ENCODE results near the gene XRN1.
"Not testable (repeated sequence)": the region's sequence is repeated elsewhere in the genome, so short reads cannot be mapped to it uniquely, and the experiment has no call there.

XRN1 gene

DNA sequence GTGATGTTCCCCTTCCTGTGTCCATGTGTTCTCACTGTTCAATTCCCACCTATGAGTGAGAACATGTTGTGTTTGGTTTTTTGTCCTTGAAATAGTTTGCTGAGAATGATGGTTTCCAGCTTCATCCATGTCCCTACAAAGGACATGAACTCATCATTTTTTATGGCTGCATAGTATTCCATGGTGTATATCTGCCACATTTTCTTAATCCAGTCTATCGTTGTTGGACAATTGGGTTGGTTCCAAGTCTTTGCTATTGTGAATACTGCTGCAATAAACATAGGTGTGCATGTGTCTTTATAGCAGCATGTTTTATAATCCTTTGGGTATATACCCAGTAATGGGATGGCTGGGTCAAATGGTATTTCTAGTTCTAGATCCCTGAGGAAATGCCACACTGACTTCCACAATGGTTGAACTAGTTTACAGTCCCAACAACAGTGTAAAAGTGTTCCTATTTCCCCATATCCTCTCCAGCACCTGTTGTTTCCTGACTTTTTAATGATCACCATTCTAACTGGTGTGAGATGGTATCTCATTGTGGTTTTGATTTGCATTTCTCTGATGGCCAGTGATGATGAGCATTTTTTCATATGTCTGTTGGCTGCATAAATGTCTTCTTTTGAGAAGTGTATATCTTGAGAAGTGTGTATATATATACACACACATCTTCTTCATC, 123.4 kb downstream of the XRN1 start:
- H3K36me3 Mint-ChIP-seq (ENCODE audit: low read depth): peaks cover 65% of the 10 kb centered on the region
- H3K4me1 Mint-ChIP-seq (ENCODE audit: low read depth); H3K9me3 Mint-ChIP-seq; H3K27me3 Mint-ChIP-seq; H3K27ac Mint-ChIP-seq; H3K4me3 Mint-ChIP-seq: not testable (repeated sequence)

DNA sequence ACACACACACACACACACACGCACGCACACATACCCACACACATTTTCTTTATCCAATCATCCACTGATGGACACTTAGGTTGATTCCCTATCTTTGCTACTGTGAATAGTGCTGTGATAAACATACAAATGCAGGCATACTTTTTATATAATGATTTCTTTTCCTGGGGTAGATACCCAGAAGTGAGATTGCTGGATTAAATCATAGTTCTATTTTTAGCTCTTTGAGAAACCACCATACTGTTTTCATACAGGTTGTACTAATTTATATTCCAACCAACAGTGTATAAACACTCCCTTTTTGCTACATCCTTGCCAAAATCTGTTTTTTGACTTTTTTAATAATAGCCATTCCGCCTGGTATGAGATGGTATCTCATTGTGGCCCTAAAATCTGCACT, 127.9 kb downstream of the XRN1 start:
- Mint-ChIP-seq H3K27me3 (no peaks in the 10 kb centered on the region), H3K4me1 (ENCODE audit: low read depth) (peaks cover 7% of the 10 kb centered on the region), H3K36me3 (ENCODE audit: low read depth) (peaks cover 44% of the 10 kb centered on the region), H3K27ac (peak overlapping the region; percentile 22), H3K9me3 (no peaks in the 10 kb centered on the region), H3K4me3 (no peak overlapping the region)

DNA sequence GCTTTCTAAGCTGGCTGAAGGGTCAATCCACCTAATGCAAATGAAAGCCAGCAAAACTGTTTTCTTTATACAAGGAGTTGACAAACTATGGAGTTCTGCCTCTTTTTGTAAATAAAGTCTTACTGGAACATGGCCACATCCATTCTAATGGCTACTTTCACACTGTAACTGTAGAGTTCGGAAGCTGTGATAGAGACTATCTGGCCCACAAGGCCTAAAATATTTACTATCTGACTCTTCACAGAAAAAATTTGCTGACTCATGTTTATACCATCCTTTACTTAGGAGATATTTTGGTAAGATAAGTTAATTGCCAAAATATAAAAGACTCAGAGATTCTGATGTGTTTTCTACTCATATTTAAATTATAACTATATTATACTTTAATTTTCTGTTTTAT, 128.7 kb downstream of the XRN1 start:
- no peaks in the 10 kb centered on the region for H3K27me3 Mint-ChIP-seq
- no peak overlapping the region for H3K4me3 Mint-ChIP-seq
- H3K4me1 Mint-ChIP-seq (ENCODE audit: low read depth): peaks cover 7% of the 10 kb centered on the region
- H3K27ac Mint-ChIP-seq: no peak overlapping the region
- peaks cover 37% of the 10 kb centered on the region for H3K36me3 Mint-ChIP-seq (ENCODE audit: low read depth)
- no peaks in the 10 kb centered on the region for H3K9me3 Mint-ChIP-seq

DNA sequence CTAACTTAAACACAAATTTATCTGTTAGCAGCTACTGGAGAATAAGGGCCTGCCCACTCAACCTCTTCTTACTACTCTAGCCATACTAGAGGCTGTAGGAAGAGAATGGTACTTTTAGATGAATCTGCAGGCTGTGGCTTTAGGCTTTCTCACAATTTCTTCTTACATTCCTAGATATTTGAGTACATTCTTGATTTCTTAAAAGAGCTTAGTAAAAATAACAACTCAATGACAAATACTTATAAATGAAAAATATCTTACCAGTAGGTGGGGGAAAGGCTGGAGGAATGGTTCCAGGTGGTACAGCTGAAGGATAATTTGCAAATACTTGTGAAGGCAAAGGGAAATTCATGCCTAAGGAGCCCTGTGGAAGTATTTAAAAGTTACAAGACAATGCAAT, 129.5 kb downstream of the XRN1 start:
- H3K4me1 Mint-ChIP-seq (ENCODE audit: low read depth): peaks cover 7% of the 10 kb centered on the region
- no peaks in the 10 kb centered on the region for H3K9me3 Mint-ChIP-seq
- H3K27ac Mint-ChIP-seq: peak overlapping the region; percentile 63
- H3K36me3 Mint-ChIP-seq (ENCODE audit: low read depth): peaks cover 42% of the 10 kb centered on the region
- no peaks in the 10 kb centered on the region for H3K27me3 Mint-ChIP-seq
- H3K4me3 Mint-ChIP-seq: no peak overlapping the region

DNA sequence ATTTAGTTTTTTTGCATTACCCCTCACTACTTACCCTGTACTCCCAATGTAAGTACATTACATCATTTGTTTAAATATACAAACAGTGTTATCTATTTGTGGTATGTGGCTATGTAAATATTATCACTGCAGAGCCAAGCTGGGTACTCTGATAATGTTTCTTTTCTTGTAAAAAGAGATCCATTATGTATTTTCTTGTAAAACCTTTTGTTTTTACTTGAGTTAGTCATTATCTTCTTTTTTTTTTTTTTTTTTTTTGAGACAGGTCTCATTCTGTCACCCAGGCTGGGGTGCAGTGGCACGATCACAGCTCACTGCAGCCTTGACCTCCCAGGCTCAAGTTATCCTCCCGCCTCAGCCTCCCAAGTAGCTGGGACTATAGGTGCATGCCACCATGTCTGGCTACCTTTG, 131.9 kb downstream of the XRN1 start:
- not testable (repeated sequence) for H3K9me3 Mint-ChIP-seq; H3K4me3 Mint-ChIP-seq; H3K27me3 Mint-ChIP-seq; H3K4me1 Mint-ChIP-seq (ENCODE audit: low read depth); H3K27ac Mint-ChIP-seq
- peaks cover 52% of the 10 kb centered on the region for H3K36me3 Mint-ChIP-seq (ENCODE audit: low read depth)

DNA sequence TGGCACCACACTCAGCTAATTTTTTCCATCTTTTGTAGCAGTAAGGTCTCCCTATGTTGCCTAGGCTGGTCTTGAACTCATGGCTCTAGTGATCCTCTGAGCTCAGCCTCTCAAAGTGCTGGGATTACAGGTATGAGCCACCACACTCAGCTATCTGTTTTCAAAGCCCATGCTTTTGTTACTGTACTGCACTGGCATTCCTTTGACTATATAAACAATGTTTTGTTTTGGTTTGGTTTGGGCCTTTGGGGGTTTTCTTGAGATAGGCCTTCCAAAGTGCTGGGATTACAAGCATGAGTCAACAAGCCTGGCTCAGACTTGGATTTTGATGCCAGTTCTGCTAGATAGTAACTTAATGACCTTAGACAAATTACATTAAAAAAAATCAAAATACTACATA, 132.8 kb downstream of the XRN1 start:
- Mint-ChIP-seq H3K4me3 (no peak overlapping the region), H3K36me3 (ENCODE audit: low read depth) (peaks cover 47% of the 10 kb centered on the region), H3K9me3 (no peaks in the 10 kb centered on the region), H3K27me3 (no peaks in the 10 kb centered on the region), H3K4me1 (ENCODE audit: low read depth) (peaks cover under 1% of the 10 kb centered on the region), H3K27ac (no peak overlapping the region)

DNA sequence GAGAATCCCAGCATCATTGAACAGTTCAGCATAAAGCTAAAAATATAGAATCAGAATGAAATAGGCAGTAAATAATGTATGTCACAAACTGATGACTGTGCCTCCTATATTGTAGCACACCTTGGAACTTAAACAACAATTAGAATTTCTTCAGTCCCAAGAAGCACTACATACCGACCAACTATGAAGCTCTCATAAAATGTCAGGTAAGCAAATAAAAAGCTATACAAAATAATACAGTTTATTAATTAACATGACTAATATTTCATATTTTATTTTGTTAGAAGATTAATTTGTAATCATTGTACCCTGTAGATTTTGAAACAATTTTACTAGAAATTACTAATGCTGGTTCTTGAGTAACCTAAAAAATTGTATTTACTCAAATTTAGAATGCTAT, 137.4 kb downstream of the XRN1 start:
- no peak overlapping the region for H3K4me3 Mint-ChIP-seq
- H3K27me3 Mint-ChIP-seq: no peaks in the 10 kb centered on the region
- no peak overlapping the region for H3K27ac Mint-ChIP-seq
- peaks cover 60% of the 10 kb centered on the region for H3K36me3 Mint-ChIP-seq (ENCODE audit: low read depth)
- peaks cover 6% of the 10 kb centered on the region for H3K9me3 Mint-ChIP-seq
- no peaks in the 10 kb centered on the region for H3K4me1 Mint-ChIP-seq (ENCODE audit: low read depth)

DNA sequence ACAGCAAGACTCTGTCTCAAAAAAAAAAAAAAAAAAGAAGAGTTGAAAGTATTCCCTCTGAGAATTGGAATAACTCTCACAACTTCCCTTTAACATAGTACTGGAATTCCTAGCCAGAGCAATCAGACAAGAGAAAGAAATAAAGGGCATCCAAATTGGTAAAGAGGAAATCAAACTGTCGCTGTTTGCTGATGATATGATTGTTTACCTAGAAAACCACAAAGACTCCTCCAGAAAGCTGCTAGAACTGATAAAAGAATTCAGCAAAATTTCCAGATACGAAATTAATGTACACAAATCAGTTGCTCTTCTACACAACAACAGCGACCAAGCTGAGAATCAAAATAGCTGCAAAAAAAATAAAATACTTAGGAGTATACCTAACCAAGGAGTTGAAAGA, 145.0 kb downstream of the XRN1 start:
- not testable (repeated sequence) for H3K4me1 Mint-ChIP-seq (ENCODE audit: low read depth); H3K27me3 Mint-ChIP-seq; H3K4me3 Mint-ChIP-seq; H3K27ac Mint-ChIP-seq
- Mint-ChIP-seq H3K9me3 (peaks cover 37% of the 10 kb centered on the region), H3K36me3 (ENCODE audit: low read depth) (peaks cover 74% of the 10 kb centered on the region)

DNA sequence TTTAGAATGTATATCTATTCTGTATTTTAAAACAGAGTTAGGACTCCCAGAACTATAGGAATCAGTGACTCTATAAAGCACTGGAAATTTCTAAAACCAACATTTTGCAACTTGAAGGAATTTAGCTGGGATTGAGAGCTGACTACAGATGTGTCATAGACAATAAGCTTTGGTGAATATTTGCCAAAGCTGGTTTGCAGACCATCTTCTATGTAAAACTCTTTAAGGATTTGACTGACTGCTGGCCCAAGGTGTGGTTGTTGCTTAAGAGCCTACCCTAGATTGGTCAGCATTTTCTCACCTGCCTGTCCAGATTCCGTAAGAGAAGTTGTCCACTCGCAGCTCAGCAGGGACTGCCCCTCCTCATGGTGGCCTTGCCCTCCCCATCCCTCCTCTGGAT, 149.2 kb downstream of the XRN1 start:
- H3K36me3 Mint-ChIP-seq (ENCODE audit: low read depth): peaks cover 39% of the 10 kb centered on the region
- H3K4me3 Mint-ChIP-seq: no peak overlapping the region
- H3K4me1 Mint-ChIP-seq (ENCODE audit: low read depth): no peaks in the 10 kb centered on the region
- H3K27ac Mint-ChIP-seq: no peak overlapping the region
- no peaks in the 10 kb centered on the region for H3K27me3 Mint-ChIP-seq
- peaks cover 17% of the 10 kb centered on the region for H3K9me3 Mint-ChIP-seq

DNA sequence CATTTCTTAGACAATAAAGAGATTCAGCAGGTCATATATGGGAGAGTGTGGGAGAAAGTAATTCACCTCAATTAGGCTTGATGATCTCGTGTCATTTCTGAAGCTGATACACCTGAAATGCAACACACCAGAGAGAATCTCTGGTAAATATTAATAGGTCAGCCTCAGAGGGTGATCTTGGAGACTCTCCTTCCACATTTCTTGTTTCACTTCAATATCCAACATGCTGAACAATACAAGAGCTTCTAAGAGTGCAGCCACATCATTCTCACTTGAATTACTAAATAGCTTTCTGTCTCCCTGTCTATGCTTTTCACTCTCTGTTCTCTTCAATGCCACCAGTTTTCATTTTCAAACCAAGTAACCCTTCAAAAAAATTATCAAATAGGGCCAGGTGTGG, 151.3 kb downstream of the XRN1 start:
- Mint-ChIP-seq H3K27me3 (no peaks in the 10 kb centered on the region), H3K4me3 (no peak overlapping the region), H3K9me3 (peaks cover 3% of the 10 kb centered on the region), H3K36me3 (ENCODE audit: low read depth) (peaks cover 18% of the 10 kb centered on the region), H3K27ac (no peak overlapping the region), H3K4me1 (ENCODE audit: low read depth) (no peaks in the 10 kb centered on the region)

DNA sequence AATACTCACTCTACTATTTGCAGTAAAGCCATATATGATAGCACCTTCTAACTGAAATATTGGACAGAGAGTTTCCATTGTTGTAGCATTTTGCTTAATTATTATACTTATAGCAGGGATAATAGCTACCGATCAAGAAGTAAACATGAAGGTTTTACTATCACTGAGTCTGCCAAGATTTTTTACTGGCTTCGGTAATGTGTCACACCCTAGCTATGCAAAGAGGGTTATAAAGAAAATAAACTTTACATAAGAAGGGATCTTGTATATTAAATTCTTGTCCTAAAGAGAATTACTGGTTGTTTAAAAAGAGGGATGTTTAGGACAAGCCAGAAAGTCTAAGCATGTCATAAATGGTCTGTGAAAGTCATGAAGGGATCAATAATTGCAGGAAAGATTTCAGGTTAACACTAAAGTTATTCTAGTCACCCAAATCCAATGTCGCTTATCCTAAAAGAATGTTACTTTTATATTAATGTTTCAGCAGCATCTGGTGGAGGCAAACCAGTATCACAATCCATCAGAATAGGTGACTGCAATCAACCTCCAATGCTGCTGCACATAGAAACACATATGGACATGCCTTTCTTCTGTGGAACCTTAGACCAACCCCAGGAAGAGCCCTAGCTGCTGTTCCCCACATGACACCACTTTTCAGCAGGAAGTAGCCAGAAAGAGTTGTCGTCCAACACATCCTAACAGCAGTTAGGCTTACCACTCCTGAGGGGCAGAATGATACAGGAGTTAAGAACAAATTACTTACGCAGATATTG, 159.8 kb downstream of the XRN1 start:
- Mint-ChIP-seq H3K36me3 (ENCODE audit: low read depth) (peaks cover 7% of the 10 kb centered on the region), H3K27me3 (no peaks in the 10 kb centered on the region), H3K9me3 (peaks cover 8% of the 10 kb centered on the region), H3K4me3 (no peak overlapping the region), H3K4me1 (ENCODE audit: low read depth) (no peaks in the 10 kb centered on the region), H3K27ac (no peak overlapping the region)

DNA sequence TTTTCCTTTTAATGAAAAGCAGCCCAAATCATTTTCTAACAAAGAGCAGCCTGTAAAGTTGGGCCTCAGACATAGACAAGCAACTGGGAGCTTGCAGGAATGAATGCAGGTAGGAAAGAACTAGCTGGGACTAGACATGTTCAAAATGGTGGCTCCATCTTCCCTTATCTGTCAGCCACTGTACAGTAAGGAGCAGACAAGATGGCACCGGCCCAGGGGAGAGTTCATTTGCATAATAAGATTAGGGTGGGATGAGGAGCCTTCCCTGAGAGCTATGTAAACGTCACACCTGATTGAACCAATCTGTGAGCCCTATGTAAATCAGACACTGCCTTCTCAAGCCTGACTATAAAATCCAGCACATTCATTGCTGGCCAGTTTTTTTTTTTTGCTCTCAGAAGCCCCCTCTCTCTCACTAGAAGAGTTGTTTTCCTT, 162.7 kb downstream of the XRN1 start:
- peaks cover 8% of the 10 kb centered on the region for H3K9me3 Mint-ChIP-seq
- H3K36me3 Mint-ChIP-seq (ENCODE audit: low read depth): peaks cover 7% of the 10 kb centered on the region
- H3K27ac Mint-ChIP-seq: no peak overlapping the region
- no peaks in the 10 kb centered on the region for H3K4me1 Mint-ChIP-seq (ENCODE audit: low read depth)
- no peaks in the 10 kb centered on the region for H3K27me3 Mint-ChIP-seq
- H3K4me3 Mint-ChIP-seq: no peak overlapping the region

DNA sequence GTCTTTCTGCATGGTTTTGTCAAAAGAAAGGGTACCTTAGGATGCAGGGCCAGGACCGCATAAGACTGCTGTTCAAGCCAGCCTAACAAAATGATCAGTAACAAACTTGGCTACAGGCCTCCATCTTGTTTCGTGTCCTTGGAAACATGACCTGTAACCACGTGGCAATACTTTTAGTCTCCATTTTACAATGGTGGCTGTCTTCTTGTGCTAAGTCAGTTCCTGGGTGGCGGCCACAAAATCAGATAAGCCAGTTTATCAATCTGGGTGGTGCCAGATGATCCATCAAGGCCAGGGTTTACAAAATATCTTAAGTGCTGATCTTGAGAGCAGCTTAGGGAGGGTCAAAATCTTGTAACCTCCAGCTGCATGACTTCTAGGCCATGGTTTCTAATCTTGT, 165.3 kb downstream of the XRN1 start:
- H3K4me3 Mint-ChIP-seq: no peak overlapping the region
- no peaks in the 10 kb centered on the region for H3K9me3 Mint-ChIP-seq
- no peak overlapping the region for H3K27ac Mint-ChIP-seq
- H3K4me1 Mint-ChIP-seq (ENCODE audit: low read depth): peaks cover 3% of the 10 kb centered on the region
- no peaks in the 10 kb centered on the region for H3K27me3 Mint-ChIP-seq
- no peaks in the 10 kb centered on the region for H3K36me3 Mint-ChIP-seq (ENCODE audit: low read depth)

DNA sequence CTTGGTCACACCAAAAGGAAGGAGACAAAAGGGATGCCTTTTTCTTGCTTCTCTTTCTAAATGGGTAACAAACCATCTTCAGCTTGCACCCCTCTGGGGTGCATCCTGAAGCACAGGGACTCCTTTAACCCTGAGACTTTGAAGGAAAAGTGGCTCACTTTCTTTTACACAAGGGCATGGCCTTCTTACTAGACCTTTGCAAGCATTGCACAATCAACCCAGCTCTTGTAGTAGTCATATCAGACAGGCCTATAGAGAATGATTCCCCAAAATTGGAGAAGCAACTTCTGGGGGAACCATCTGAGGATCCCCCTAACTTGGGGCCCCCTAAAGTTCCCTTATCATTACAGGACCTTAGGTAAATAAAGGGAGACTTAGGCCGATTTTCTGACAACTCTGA, 166.4 kb downstream of the XRN1 start:
- Mint-ChIP-seq H3K36me3 (ENCODE audit: low read depth) (no peaks in the 10 kb centered on the region), H3K27me3 (no peaks in the 10 kb centered on the region), H3K4me1 (ENCODE audit: low read depth) (peaks cover 3% of the 10 kb centered on the region), H3K27ac (no peak overlapping the region), H3K9me3 (no peaks in the 10 kb centered on the region), H3K4me3 (no peak overlapping the region)

DNA sequence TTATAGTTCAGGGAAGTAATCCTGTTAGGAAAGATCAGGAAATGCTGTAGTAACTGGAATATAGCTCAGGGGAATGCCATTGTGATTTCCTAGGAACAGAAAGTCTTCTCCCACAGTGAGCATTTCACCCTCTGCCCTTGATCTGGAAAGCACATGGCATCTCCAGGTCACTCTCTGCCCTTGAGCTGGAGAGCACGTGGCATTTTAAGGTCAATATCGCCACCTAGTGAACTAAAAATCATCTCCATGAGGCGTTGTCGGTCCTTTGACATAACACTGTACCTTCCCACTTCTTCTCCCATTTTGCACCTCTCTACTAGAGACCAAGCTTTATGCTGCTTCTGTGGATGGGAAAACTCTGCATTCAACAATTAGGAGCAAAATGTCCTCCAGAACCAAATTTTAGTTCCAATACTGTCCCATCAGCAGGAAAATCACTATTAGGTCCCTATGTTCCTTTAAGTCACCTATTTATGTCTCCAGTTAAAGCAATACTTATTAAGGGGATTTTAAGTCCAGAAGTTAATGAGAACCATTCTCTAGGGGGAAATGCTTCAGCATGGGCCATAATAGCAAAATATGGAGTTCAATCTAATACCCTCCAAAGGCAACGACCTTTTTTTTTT, 167.8 kb downstream of the XRN1 start:
- peak overlapping the region; percentile 86 for H3K27ac Mint-ChIP-seq
- H3K4me1 Mint-ChIP-seq (ENCODE audit: low read depth): peaks cover 11% of the 10 kb centered on the region
- H3K9me3 Mint-ChIP-seq: no peaks in the 10 kb centered on the region
- H3K4me3 Mint-ChIP-seq: no peak overlapping the region
- no peaks in the 10 kb centered on the region for H3K36me3 Mint-ChIP-seq (ENCODE audit: low read depth)
- H3K27me3 Mint-ChIP-seq: no peaks in the 10 kb centered on the region
